Mononuclear cell (primary cell): ENCODE results near the gene CDCP2. TPM values are rescaled to one million over a fixed set of nuclear protein-coding genes. Genes with fewer than 3 reads are reported as not detected.

ENCODE experiments used
- H3K27me3 ChIP-seq: 2 replicates; pipeline ENCODE4 v1.6.0; 2011; ENCODE audit warnings: low read length, control low read depth; ENCODE audit not compliant: insufficient read depth
- H3K4me1 ChIP-seq: 2 replicates; pipeline ENCODE4 v1.5.1; 2011; ENCODE audit warnings: mild to moderate bottlenecking, low read length, control low read depth; ENCODE audit not compliant: insufficient read depth
- H3K4me3 ChIP-seq: 2 replicates; pipeline ENCODE4 v1.5.1; 2011; ENCODE audit warnings: mild to moderate bottlenecking, low read length, moderate library complexity
- H3K9me3 ChIP-seq: 2 replicates; pipeline ENCODE4 v1.5.1; 2011; ENCODE audit warnings: low read depth, mild to moderate bottlenecking, control low read depth, low read length
- total RNA-seq: library from RNA; depleted of rRNA; stranded (reverse); fragments of >200 nt; gene quantifications from one replicate; pipeline ENCODE4 v1.2.3, GENCODE V29; 2012

The CDCP2 gene
- total RNA-seq, 1 donor = 0.10 TPM

DNA sequence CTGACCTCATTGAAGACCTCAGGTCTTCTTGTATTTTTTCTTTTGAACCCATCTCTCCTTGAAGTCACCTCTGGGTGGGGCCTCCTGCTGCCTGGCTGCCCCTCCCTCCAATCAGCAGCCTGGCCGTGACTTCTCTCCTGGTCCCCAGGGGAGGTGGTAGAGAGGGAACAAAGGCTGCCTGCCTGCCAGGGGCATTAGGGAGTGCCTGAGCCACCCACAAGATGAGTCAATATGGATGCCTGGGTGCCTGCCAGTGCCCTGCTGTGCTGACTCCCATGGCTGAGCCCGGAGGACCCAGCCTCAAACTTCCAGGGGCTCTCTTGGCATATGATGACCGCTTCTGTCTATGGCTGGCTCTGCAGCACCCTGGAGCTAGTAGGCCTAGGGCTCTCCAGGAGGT, 5.3 kb upstream of the CDCP2 start:
- Histone ChIP-seq H3K27me3 (no peaks in the 10 kb centered on the region), H3K4me1 (no peaks in the 10 kb centered on the region), H3K9me3 (no peaks in the 10 kb centered on the region), H3K4me3 (no peak overlapping the region)

DNA sequence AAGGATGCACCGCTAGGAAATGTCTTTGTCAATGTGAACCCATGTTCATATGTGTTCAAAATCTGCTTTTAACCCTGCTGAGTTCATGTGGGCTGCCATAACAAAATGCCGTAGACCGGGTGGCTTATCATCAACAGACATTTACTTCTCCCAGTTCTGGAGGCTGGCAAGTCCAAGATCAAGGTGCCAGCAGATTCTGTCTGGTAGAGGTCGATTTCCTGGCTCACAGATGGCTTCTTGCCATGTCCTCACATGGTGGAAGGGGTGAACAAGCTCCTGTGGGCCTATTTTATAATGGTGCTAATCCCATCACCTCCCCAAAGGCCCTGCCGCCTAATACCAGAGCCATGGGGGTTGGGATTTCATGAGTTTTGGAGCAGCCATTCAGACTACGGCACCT, 4.6 kb upstream of the CDCP2 start:
- Histone ChIP-seq H3K4me3 (no peak overlapping the region), H3K9me3 (no peaks in the 10 kb centered on the region), H3K27me3 (no peaks in the 10 kb centered on the region), H3K4me1 (no peaks in the 10 kb centered on the region)

DNA sequence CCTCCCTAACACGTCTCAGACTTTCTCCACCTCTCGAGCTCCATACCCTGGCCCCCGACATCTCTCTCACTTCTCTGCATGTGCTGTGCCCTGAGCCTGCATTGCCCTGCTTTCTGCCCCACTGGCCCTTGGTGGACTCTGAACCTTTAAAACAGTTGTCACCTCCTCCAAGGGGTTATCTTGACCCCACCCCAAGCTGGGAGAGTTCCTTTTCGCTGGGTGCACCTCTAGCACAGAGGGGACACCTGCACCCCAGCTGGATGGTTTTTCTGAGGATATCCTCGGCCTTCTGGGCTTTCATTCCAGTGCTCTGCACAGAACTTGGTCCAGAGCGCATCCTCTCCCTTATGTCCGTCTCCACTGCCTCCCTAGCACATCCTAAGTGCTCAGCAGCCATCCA, 4.2 kb upstream of the CDCP2 start:
- Histone ChIP-seq H3K27me3 (no peaks in the 10 kb centered on the region), H3K4me3 (no peak overlapping the region), H3K4me1 (no peaks in the 10 kb centered on the region), H3K9me3 (no peaks in the 10 kb centered on the region)

DNA sequence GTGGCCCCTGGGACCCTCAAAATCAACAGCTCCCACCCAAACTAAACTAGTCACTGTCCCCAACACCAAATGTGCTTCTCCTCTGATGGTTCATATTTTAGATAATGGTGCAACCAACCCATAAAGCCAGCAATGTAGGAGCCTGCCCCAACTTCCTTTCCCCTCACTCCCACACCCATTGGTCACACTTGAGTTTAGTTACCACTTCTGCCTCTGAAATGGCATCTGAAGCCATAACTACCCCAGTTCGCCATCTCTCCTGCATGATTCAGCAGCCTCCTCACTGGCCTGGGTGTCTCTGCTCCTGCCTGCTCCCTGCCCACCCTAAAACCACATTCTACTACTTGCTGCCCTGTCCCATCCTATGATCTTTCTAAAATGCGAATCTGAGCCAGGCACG, 3.4 kb upstream of the CDCP2 start:
- Histone ChIP-seq H3K4me3 (no peak overlapping the region), H3K9me3 (no peaks in the 10 kb centered on the region), H3K27me3 (no peaks in the 10 kb centered on the region), H3K4me1 (no peaks in the 10 kb centered on the region)

DNA sequence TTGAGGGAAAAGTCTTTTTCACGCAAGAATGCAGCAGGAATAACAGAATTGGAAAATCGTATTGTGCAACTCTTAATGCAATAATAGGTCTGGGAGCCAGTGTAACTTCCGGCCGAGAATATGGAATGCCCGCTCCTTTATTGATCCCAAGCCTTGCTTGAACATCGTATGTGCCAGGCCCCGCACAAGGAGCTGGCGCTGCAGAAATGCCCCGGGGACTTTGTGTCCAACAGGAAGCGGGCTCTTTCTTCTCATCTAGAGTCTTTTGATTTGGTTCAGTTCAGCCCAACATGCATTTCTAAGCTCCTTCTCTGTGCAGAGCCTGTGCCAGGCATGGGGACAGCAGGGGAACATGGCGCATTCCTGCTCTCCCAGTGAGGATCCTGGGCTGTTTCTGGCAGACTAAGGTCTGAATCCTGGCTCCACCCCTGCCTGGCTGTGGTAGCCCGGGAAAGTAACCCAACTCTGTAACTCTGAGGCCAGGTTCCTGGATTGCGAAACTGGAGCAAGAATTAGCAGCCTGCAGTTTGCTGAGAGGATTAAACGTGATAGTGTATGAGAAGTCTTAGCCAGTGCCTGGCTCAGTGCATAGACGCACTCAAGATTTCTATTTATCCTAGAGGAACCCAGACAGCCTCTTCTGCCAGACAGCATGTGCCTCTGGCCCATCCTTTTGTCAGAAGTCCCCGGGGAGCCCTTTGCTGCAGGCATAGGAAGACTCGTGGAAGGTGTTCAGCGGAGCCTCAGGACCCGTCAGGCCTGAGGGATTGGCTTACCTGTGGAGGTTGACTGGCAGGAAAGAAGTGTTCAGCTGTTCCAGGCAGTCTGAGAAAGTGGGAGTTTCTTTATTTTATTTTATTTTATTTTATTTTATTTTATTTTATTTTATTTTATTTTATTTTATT, 987 bp upstream of the CDCP2 start:
- H3K4me1 ChIP-seq = no peaks in the 10 kb centered on the region
- H3K4me3 ChIP-seq = no peak overlapping the region
- H3K27me3 ChIP-seq = no peaks in the 10 kb centered on the region
- H3K9me3 ChIP-seq = no peaks in the 10 kb centered on the region

DNA sequence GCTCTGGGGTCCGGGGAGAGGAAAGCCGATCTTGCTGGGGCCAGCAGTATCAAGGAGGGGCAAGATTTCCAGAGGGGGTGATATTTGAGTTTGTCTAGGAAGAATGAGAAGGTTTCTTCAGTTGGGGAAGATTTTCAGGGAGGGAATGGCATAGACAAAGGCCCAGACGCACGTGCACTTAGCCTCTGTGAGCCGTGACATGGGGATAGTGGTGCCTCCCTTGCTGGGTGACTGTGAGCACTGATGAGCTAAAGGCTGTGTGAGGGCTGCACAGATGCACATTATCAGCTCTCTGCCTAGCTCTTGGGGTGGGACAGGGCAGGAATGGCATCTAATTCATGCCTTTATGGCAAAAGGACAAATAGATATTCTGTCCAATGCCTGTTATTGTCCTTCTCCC, 1.8 kb downstream of the CDCP2 start:
- Histone ChIP-seq H3K4me1 (no peaks in the 10 kb centered on the region), H3K27me3 (no peaks in the 10 kb centered on the region), H3K9me3 (no peaks in the 10 kb centered on the region), H3K4me3 (no peak overlapping the region)

DNA sequence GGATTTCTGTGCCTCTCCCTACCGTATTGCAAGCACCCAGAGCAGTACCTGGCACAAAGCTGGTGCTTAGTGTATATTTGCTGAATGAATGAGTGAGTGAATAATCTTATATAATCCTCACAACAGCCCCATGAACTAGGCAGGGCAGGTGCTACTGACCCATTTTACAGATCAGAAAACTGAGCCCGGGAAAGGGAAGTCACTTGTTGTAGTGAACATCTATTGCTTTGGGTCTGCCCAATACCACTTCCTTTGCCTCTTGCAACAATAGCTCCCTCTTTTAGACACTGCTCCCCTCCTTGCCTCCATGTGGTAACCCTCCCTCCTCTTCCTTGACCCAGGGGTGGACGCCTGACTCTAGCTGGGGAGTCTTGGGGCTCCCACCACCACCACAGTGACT, 3.1 kb downstream of the CDCP2 start:
- H3K4me1 ChIP-seq = no peaks in the 10 kb centered on the region
- H3K9me3 ChIP-seq = no peaks in the 10 kb centered on the region
- H3K4me3 ChIP-seq = no peak overlapping the region
- H3K27me3 ChIP-seq = no peaks in the 10 kb centered on the region

DNA sequence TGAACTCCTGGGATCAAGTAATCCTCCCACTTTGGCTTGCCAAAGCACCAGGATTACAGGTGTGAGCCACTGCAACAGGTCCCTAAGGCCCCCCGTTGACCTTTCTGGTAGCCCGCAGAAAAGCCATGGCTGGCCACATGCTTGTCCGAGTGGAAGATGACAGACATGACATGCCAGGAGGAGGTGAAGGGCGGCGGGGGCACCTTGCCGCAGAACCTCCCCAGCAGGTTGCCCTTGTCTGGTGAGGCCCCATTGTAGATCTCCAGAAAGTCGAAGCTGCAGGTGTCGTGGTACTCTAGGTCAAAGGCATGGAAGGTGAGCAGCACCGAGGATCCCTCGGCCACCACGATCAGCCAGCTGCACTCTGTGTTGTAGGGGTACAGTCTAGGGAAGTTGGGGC, 8.4 kb downstream of the CDCP2 start:
- Histone ChIP-seq H3K4me1 (no peaks in the 10 kb centered on the region), H3K9me3 (no peaks in the 10 kb centered on the region), H3K27me3 (no peaks in the 10 kb centered on the region), H3K4me3 (no peak overlapping the region)

DNA sequence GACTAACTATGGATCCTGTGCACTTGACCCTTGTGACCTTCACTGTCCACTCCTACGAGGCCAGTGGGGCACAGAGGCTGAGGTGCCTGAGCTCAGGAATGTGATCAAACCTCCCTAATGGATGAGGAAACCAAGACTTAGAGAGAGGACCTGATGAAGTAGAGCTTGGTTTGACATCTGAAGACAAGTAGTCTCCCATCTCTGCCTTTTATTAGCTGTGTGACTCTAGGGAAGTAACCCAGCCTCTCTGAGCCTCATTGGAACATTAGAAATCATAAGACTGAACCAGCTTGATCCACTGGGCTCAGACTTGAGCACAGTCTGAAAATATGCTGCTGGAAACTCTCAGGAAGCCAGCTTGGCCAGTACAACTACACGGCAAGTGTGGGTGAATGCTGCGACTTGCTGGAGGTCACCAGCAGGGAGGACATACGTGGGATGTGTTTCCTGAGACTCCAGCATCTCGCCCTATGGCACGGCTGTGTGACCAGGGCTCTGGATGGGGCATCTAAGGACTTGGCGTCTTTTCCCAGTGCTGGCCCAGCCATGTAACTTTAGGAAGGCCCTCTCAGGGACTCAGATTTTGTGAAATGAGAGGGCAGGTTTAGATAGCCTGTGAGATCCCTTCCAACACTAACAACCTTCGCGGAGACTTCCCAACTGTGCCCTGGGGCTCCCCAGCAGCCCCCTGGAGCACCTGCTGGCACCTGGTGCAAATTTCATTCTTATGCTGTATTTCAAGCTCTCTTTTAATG, 10.5 kb downstream of the CDCP2 start:
- Histone ChIP-seq H3K27me3 (no peaks in the 10 kb centered on the region), H3K4me1 (no peaks in the 10 kb centered on the region), H3K9me3 (no peaks in the 10 kb centered on the region), H3K4me3 (no peak overlapping the region)

DNA sequence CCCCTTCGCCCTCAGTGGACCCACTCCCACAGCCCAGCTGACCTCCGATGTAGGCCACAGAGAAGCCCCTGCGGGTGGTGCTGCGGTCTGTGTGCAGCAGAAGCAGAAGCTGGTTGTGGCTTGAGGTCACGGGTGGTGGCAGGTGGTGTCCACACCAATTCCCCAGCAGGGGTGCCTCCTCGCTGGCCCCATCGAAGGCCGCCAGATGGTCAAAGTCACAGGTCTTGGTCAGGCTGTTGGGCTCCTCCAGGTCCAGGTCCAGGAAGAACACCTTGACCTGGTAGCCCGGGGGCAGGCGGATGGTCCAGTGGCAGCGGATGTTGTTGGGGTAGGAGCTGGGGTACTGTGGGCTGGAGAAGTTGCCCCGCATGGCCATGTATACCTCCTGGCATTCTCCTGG, 13.1 kb downstream of the CDCP2 start:
- H3K4me3 ChIP-seq = no peak overlapping the region

DNA sequence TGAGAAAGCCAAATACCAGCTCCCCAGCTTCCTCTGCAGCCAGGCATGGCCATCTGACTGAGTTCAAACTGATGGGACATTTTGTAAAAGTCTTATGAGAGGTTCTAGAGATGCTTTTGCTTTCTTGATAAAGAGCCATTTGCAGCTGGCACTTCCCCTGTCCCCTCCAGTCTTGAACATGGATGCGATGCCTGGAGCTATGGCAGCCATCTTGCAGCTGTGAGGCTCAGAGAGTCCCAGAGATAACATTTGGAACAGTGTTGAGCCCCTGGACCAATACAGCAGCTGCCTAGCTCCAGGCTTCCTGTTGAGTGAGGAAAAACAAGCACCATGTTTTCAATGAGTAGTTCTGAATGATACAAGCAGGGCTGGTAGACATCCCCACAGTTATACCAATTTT, 13.8 kb downstream of the CDCP2 start:
- H3K4me3 ChIP-seq = no peak overlapping the region
- no peaks in the 10 kb centered on the region for H3K9me3 ChIP-seq
- no peaks in the 10 kb centered on the region for H3K4me1 ChIP-seq
- H3K27me3 ChIP-seq = no peaks in the 10 kb centered on the region

More for the DNA sequence above, 13.1 kb downstream of the CDCP2 start:
- no peaks in the 10 kb centered on the region for H3K27me3 ChIP-seq
- H3K9me3 ChIP-seq = no peaks in the 10 kb centered on the region
- H3K4me1 ChIP-seq = no peaks in the 10 kb centered on the region

DNA sequence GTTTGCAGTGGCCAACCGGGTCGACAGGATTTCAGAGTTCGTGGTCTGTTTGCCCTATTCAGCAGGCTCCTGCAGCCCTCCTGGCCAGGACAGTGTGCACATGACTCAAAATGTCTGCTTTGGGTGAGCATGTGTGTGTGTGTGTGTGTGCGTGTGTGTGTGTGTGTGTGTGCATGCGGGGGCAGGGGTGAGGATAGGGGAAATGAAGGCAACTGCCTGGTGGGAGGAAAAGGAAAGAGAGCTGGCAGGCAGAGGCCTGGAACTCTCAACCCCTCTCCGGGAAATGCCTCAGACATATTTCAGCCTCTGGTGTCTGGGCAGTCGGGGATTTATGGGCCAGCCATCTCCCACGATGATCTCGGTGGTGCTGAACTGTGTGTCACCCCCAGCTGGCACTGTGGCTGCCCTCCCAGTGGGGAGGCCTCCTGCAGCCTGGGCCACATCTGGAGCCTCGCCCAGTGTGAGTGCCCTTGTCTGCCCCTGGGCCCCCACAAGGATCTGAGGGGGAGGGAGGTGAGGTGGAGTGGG, 15.2 kb downstream of the CDCP2 start:
- Histone ChIP-seq H3K4me3 (no peak overlapping the region), H3K4me1 (no peaks in the 10 kb centered on the region), H3K9me3 (no peaks in the 10 kb centered on the region), H3K27me3 (no peaks in the 10 kb centered on the region)

DNA sequence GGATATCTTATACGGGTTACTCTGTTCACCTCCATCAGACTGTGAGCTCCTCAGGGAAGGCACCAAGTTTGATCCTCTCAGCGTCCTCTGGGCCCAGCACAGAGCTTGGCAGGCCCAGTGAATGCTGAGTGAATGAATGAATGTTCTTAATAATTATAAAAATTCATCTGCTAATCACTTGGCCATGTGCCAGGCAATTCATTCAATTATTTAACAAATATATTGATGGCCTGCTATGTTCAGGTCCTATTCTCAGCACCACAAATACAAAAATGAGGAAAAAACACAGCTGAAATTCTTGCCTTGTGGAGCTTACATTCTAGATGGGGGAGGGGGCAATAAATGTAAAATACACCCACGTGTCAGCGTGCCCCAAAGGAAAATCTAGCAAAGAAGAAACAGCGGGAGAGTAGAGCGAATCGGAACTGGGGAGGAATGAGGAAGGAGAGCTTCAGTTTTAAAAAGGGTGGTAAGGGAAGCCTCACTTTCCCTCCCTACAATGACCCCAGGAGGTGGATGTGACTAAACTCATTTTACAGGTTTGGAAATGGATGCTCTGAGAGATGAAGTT, 15.8 kb downstream of the CDCP2 start:
- Histone ChIP-seq H3K4me3 (no peak overlapping the region), H3K27me3 (no peaks in the 10 kb centered on the region), H3K9me3 (no peaks in the 10 kb centered on the region), H3K4me1 (no peaks in the 10 kb centered on the region)

DNA sequence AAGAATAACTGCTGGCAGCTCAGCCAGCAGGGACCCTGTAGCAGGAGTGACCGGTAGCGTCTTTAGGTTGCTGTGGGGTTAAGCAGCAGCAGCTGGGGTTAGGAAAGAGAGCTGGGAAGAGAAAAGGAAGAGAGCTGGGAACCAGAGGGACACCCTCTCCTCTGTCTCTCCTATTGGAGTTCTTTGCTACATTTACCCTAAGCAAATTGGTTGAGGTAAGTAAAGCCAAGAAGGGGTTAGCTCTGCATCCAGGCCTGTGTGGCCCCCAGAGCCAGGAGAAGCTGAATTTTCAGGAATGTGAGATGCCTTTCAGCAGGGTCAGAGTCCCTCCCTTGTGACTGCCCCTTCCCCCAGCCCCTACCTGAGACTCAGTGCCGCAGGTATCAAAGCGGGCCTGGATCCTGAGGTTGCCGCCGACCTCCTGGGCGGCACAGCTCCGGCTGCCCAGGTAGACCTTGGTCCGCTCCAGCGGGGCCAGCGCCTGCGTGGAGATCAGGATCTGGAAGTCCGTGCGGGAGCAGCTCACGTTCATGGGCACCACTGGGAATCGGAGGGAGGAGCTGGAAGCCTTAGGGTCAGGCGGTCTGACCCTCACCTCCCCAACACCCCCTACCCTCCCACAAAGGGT, 16.4 kb downstream of the CDCP2 start:
- Histone ChIP-seq H3K4me3 (no peak overlapping the region), H3K9me3 (no peaks in the 10 kb centered on the region), H3K27me3 (no peaks in the 10 kb centered on the region), H3K4me1 (no peaks in the 10 kb centered on the region)
